Measurements from ENCODE around the gene SART1. TPM values are rescaled to one million over a fixed set of nuclear protein-coding genes. Genes with fewer than 3 reads are reported as not detected.

The SART1 gene
- polyA plus RNA-seq, 1 donor from 2014 or later: 34.9 TPM

DNA sequence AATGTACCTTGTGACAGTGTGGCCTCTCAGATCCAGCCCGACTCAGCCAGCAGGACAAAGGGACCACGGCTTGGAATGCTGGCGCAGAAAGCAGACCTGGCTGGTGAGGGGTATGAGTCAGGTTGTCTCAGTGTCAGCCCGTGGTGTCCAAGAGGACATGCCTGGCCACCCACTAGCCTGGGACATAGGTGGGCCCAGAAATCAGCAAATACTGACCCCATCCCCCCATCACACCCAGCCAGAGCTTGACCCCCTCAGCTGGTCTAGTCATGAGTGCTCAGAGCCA, 45.3 kb downstream of the SART1 start:
- H3K27me3 ChIP-seq (ENCODE audit: insufficient read depth, low read depth, low read length): peaks cover 6% of the 10 kb centered on the region
- no peaks in the 10 kb centered on the region for H3K9me3 ChIP-seq (ENCODE audit: low read length)
- no peak overlapping the region for H3K4me3 ChIP-seq (ENCODE audit: low read length)
- no peaks in the 10 kb centered on the region for H3K9me2 ChIP-seq (ENCODE audit: insufficient read depth, low read length)
- H3F3A ChIP-seq (ENCODE audit: insufficient read depth, low read length, poor library complexity, severe bottlenecking): no peaks in the 10 kb centered on the region
- H3K4me2 ChIP-seq (ENCODE audit: low read length): no peak overlapping the region
- H4K20me1 ChIP-seq (ENCODE audit: insufficient read depth): no peaks in the 10 kb centered on the region
- H3K79me2 ChIP-seq (replicated peaks; ENCODE audit: insufficient read depth, low read length): peaks cover 10% of the 10 kb centered on the region
- H3K36me3 ChIP-seq (ENCODE audit: insufficient read depth, low read length): no peaks in the 10 kb centered on the region
- H3K9ac ChIP-seq (ENCODE audit: low read length): no peak overlapping the region
- no peak overlapping the region for H2AFZ ChIP-seq (ENCODE audit: low read depth, low read length)
- TF ChIP-seq EZH2 (IDR thresholded peaks at IDR 0.05; ENCODE audit: borderline replicate concordance, insufficient read depth, low read length, poor library complexity, severe bottlenecking): no peak
- TF ChIP-seq TAF1 (IDR thresholded peaks at IDR 0.05; ENCODE audit: low read depth): no peak
- TF ChIP-seq MXI1 (conservative IDR thresholded peaks at IDR 0.05; ENCODE audit: poor library complexity, severe bottlenecking): no peak
- no peak for TF ChIP-seq EP300 (conservative IDR thresholded peaks at IDR 0.05; ENCODE audit: poor library complexity, severe bottlenecking)
- no peak for TF ChIP-seq RAD21 (conservative IDR thresholded peaks at IDR 0.05)
- TF ChIP-seq, protein P1, sequence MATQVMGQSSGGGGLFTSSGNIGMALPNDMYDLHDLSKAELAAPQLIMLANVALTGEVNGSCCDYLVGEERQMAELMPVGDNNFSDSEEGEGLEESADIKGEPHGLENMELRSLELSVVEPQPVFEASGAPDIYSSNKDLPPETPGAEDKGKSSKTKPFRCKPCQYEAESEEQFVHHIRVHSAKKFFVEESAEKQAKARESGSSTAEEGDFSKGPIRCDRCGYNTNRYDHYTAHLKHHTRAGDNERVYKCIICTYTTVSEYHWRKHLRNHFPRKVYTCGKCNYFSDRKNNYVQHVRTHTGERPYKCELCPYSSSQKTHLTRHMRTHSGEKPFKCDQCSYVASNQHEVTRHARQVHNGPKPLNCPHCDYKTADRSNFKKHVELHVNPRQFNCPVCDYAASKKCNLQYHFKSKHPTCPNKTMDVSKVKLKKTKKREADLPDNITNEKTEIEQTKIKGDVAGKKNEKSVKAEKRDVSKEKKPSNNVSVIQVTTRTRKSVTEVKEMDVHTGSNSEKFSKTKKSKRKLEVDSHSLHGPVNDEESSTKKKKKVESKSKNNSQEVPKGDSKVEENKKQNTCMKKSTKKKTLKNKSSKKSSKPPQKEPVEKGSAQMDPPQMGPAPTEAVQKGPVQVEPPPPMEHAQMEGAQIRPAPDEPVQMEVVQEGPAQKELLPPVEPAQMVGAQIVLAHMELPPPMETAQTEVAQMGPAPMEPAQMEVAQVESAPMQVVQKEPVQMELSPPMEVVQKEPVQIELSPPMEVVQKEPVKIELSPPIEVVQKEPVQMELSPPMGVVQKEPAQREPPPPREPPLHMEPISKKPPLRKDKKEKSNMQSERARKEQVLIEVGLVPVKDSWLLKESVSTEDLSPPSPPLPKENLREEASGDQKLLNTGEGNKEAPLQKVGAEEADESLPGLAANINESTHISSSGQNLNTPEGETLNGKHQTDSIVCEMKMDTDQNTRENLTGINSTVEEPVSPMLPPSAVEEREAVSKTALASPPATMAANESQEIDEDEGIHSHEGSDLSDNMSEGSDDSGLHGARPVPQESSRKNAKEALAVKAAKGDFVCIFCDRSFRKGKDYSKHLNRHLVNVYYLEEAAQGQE (IDR thresholded peaks at IDR 0.05; ENCODE audit: borderline replicate concordance): no peak
- TF ChIP-seq SMC3 (conservative IDR thresholded peaks at IDR 0.05; ENCODE audit: poor library complexity): no peak
- TF ChIP-seq, protein P2, sequence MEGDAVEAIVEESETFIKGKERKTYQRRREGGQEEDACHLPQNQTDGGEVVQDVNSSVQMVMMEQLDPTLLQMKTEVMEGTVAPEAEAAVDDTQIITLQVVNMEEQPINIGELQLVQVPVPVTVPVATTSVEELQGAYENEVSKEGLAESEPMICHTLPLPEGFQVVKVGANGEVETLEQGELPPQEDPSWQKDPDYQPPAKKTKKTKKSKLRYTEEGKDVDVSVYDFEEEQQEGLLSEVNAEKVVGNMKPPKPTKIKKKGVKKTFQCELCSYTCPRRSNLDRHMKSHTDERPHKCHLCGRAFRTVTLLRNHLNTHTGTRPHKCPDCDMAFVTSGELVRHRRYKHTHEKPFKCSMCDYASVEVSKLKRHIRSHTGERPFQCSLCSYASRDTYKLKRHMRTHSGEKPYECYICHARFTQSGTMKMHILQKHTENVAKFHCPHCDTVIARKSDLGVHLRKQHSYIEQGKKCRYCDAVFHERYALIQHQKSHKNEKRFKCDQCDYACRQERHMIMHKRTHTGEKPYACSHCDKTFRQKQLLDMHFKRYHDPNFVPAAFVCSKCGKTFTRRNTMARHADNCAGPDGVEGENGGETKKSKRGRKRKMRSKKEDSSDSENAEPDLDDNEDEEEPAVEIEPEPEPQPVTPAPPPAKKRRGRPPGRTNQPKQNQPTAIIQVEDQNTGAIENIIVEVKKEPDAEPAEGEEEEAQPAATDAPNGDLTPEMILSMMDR (IDR thresholded peaks at IDR 0.05; ENCODE audit: poor library complexity, severe bottlenecking): no peak
- no peak for TF ChIP-seq POLR2AphosphoS5 (IDR thresholded peaks at IDR 0.05)
- no peak overlapping the region for H3K27ac ChIP-seq (ENCODE audit: low read length)

DNA sequence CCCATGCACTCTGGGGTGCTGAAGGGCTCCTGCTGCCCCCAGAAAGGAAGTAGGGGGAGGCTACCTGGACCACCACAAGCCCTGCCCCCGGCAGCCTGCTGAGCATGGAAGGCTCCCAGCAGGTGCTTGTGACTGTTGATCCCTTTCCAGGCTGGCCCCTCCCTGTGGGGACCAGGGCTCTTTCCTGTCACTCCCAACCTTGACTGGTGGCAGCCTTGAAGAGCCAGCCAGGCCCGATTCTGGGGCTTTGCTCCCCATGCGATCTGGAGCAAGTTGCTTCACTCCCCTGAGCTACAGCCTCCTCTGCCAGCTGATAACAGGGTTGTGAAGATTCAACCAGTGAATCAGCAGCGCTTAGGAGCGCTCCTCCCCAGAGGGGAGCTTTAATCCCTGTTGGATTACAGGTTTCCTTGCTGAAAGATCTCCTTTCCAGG, 45.7 kb downstream of the SART1 start:
- H3K9ac ChIP-seq (ENCODE audit: low read length): no peak overlapping the region
- no peaks in the 10 kb centered on the region for H3F3A ChIP-seq (ENCODE audit: insufficient read depth, low read length, poor library complexity, severe bottlenecking)
- H3K27ac ChIP-seq (ENCODE audit: low read length): no peak overlapping the region
- no peak overlapping the region for H3K4me2 ChIP-seq (ENCODE audit: low read length)
- TF ChIP-seq MXI1 (conservative IDR thresholded peaks at IDR 0.05; ENCODE audit: poor library complexity, severe bottlenecking): no peak
- peaks cover 9% of the 10 kb centered on the region for H3K79me2 ChIP-seq (replicated peaks; ENCODE audit: insufficient read depth, low read length)
- H4K20me1 ChIP-seq (ENCODE audit: insufficient read depth): no peaks in the 10 kb centered on the region
- H3K4me3 ChIP-seq (ENCODE audit: low read length): no peak overlapping the region
- peaks cover 6% of the 10 kb centered on the region for H3K27me3 ChIP-seq (ENCODE audit: insufficient read depth, low read depth, low read length)
- no peaks in the 10 kb centered on the region for H3K9me3 ChIP-seq (ENCODE audit: low read length)
- no peaks in the 10 kb centered on the region for H3K36me3 ChIP-seq (ENCODE audit: insufficient read depth, low read length)
- H2AFZ ChIP-seq (ENCODE audit: low read depth, low read length): no peak overlapping the region
- H3K9me2 ChIP-seq (ENCODE audit: insufficient read depth, low read length): no peaks in the 10 kb centered on the region

DNA sequence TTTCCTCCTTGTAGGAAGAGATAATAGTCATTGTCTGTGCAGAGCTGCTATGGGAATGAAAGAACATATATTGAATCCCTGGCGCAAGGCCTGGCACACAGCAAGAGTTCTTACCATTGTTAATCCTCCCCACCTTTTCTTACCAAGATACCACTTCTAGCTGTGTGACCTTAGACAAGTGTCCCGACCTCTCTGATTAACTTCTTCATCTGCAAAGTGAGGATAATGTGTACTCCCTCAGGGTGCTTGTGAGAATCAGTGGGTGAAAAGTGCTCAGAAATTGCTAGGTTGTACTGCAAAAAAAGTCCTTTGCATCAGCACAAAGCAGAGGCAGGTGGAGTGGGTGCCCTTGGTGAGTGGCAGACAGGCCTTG, 46.5 kb downstream of the SART1 start:
- no peak overlapping the region for H3K9ac ChIP-seq (ENCODE audit: low read length)
- H4K20me1 ChIP-seq (ENCODE audit: insufficient read depth): no peaks in the 10 kb centered on the region
- no peak overlapping the region for H2AFZ ChIP-seq (ENCODE audit: low read depth, low read length)
- H3K36me3 ChIP-seq (ENCODE audit: insufficient read depth, low read length): no peaks in the 10 kb centered on the region
- TF ChIP-seq, protein P1 (IDR thresholded peaks at IDR 0.05; ENCODE audit: borderline replicate concordance): no peak
- TF ChIP-seq TAF1 (IDR thresholded peaks at IDR 0.05; ENCODE audit: low read depth) (no peak), SMC3 (conservative IDR thresholded peaks at IDR 0.05; ENCODE audit: poor library complexity) (no peak), POLR2AphosphoS5 (IDR thresholded peaks at IDR 0.05) (no peak), EP300 (conservative IDR thresholded peaks at IDR 0.05; ENCODE audit: poor library complexity, severe bottlenecking) (no peak), EZH2 (IDR thresholded peaks at IDR 0.05; ENCODE audit: borderline replicate concordance, insufficient read depth, low read length, poor library complexity, severe bottlenecking) (no peak), RAD21 (conservative IDR thresholded peaks at IDR 0.05) (no peak), MXI1 (conservative IDR thresholded peaks at IDR 0.05; ENCODE audit: poor library complexity, severe bottlenecking) (no peak)
- TF ChIP-seq, protein P2 (IDR thresholded peaks at IDR 0.05; ENCODE audit: poor library complexity, severe bottlenecking): no peak
- H3K9me2 ChIP-seq (ENCODE audit: insufficient read depth, low read length): no peaks in the 10 kb centered on the region
- H3F3A ChIP-seq (ENCODE audit: insufficient read depth, low read length, poor library complexity, severe bottlenecking): no peaks in the 10 kb centered on the region
- no peak overlapping the region for H3K27ac ChIP-seq (ENCODE audit: low read length)
- peaks cover 10% of the 10 kb centered on the region for H3K27me3 ChIP-seq (ENCODE audit: insufficient read depth, low read depth, low read length)
- H3K9me3 ChIP-seq (ENCODE audit: low read length): no peaks in the 10 kb centered on the region
- H3K79me2 ChIP-seq (replicated peaks; ENCODE audit: insufficient read depth, low read length): peaks cover 5% of the 10 kb centered on the region
- H3K4me2 ChIP-seq (ENCODE audit: low read length): no peak overlapping the region
- H3K4me3 ChIP-seq (ENCODE audit: low read length): no peak overlapping the region
